H1 (cell line): ENCODE results near the gene RNF13.

Experiments
- BCL11A ChIP-seq, 2 experiments: IDR thresholded peaks; one replicate each; pipeline ENCODE4 v1.6.1; 2011; ENCODE audit warnings: low read depth in 2 of 2, low read length in 2 of 2, mild to moderate bottlenecking in 2 of 2
- CHD1 ChIP-seq: IDR thresholded peaks from 2 replicates; pipeline ENCODE4 v1.6.1; 2012; ENCODE audit warnings: low read depth, low read length, improper control_type of control experiment
- CTBP2 ChIP-seq: IDR thresholded peaks from 2 replicates; pipeline ENCODE4 v1.7.0; 2011; ENCODE audit warnings: borderline replicate concordance, mild to moderate bottlenecking, moderate library complexity, mixed read lengths, low read length; ENCODE audit not compliant: insufficient read depth, insufficient read length
- EZH2 ChIP-seq: fragments of 200-600 bp; sonication (generic); IDR thresholded peaks from 2 replicates; pipeline ENCODE4 v1.7.1; 2012; ENCODE audit warnings: low read depth, mild to moderate bottlenecking, moderate library complexity, low read length, inconsistent platforms; ENCODE audit not compliant: severe bottlenecking
- MAX ChIP-seq: IDR thresholded peaks from 2 replicates; pipeline ENCODE4 v1.6.1; 2012; ENCODE audit warnings: inconsistent platforms
- POLR2A ChIP-seq, 2 experiments: IDR thresholded peaks; 1 replicate in 1 of 2; 2 replicates in 1 of 2; pipeline ENCODE4 v1.6.1; 2011; ENCODE audit warnings: low read depth in 2 of 2, low read length in 2 of 2, mild to moderate bottlenecking in 2 of 2; ENCODE audit errors: control extremely low read depth in 1 of 2
- POLR2AphosphoS5 ChIP-seq: IDR thresholded peaks from 2 replicates; pipeline ENCODE4 v1.6.1; 2011; ENCODE audit warnings: low read depth, low read length
- RBBP5 ChIP-seq: IDR thresholded peaks from 2 replicates; pipeline ENCODE4 v1.7.1; 2012; ENCODE audit warnings: low read depth, mild to moderate bottlenecking, inconsistent platforms, low read length, moderate library complexity, borderline replicate concordance
- RFX5 ChIP-seq: IDR thresholded peaks from 2 replicates; pipeline ENCODE4 v1.6.1; 2011; ENCODE audit warnings: low read depth, low read length, improper control_type of control experiment, borderline replicate concordance
- RXRA ChIP-seq: IDR thresholded peaks from 2 replicates; pipeline ENCODE4 v1.6.1; 2011; ENCODE audit warnings: low read depth, mild to moderate bottlenecking, low read length, moderate library complexity; ENCODE audit not compliant: insufficient read depth
- SIN3A ChIP-seq, 2 experiments: IDR thresholded peaks in 1 of 2; conservative IDR thresholded peaks in 1 of 2; 2 replicates each; pipeline ENCODE4 v1.6.1; 2011 to 2012; ENCODE audit warnings: low read length in 2 of 2, improper control_type of control experiment in 1 of 2, low read depth in 1 of 2, mild to moderate bottlenecking in 1 of 2
- SIX5 ChIP-seq: IDR thresholded peaks from 2 replicates; pipeline ENCODE4 v1.6.1; 2011; ENCODE audit warnings: mild to moderate bottlenecking, low read depth, low read length
- TAF1 ChIP-seq: IDR thresholded peaks from 2 replicates; pipeline ENCODE4 v1.6.1; 2011; ENCODE audit warnings: mild to moderate bottlenecking, low read depth, low read length
- TF ChIP-seq, protein P1 (sequence below), 3 experiments: IDR thresholded peaks; 1 replicate in 2 of 3; 2 replicates in 1 of 3; pipeline versions ENCODE4 v1.5.1 to v1.6.1; 2011; ENCODE audit warnings: low read length in 3 of 3, mild to moderate bottlenecking in 3 of 3, inconsistent platforms in 2 of 3, low read depth in 1 of 3, moderate library complexity in 1 of 3; ENCODE audit not compliant: insufficient read depth in 1 of 3; ENCODE audit errors: control extremely low read depth in 1 of 3

GRCh38 chr3:149776170-149776569, 36.8 kb upstream of the RNF13 start:
- TF ChIP-seq RXRA (no peak), CTBP2 (no peak), EZH2 (no peak), SIX5 (no peak), POLR2AphosphoS5 (no peak), SIN3A (conservative IDR thresholded peaks at IDR 0.05 in 1 of 2, IDR thresholded peaks at IDR 0.05 in 1 of 2; ENCODE audit: low read depth in 1 of 2, low read length in 2 of 2) (no peak), RFX5 (no peak), POLR2A (IDR thresholded peaks at IDR 0.05; ENCODE audit: control extremely low read depth in 1 of 2, low read depth in 2 of 2, low read length in 2 of 2) (no peak), CHD1 (no peak), MAX (no peak), TAF1 (no peak), RBBP5 (no peak), BCL11A (IDR thresholded peaks at IDR 0.05; ENCODE audit: low read depth in 2 of 2, low read length in 2 of 2) (no peak)
- TF ChIP-seq, protein P1, sequence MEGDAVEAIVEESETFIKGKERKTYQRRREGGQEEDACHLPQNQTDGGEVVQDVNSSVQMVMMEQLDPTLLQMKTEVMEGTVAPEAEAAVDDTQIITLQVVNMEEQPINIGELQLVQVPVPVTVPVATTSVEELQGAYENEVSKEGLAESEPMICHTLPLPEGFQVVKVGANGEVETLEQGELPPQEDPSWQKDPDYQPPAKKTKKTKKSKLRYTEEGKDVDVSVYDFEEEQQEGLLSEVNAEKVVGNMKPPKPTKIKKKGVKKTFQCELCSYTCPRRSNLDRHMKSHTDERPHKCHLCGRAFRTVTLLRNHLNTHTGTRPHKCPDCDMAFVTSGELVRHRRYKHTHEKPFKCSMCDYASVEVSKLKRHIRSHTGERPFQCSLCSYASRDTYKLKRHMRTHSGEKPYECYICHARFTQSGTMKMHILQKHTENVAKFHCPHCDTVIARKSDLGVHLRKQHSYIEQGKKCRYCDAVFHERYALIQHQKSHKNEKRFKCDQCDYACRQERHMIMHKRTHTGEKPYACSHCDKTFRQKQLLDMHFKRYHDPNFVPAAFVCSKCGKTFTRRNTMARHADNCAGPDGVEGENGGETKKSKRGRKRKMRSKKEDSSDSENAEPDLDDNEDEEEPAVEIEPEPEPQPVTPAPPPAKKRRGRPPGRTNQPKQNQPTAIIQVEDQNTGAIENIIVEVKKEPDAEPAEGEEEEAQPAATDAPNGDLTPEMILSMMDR (IDR thresholded peaks at IDR 0.05; ENCODE audit: control extremely low read depth in 1 of 3, insufficient read depth in 1 of 3, low read depth in 1 of 3, low read length in 3 of 3), result no peak
